Activated CD8-positive, alpha-beta T cell treated with anti-CD3 and anti-CD28 coated beads, Interleukin-2, amount 10 ng/mL, durations not matched to agents 7 days and 5 days (primary cell): ENCODE data around the gene PIR. TPM values are rescaled to one million over a fixed set of nuclear protein-coding genes. Genes with fewer than 3 reads are reported as not detected.
A peak's percentile ranks its signal among the peaks of the same experiment; 100 is the strongest.

Experiments used
- ATAC-seq: fragments of 150-1000 bp; cut with Tn5 transposase; one replicate; pipeline ENCODE4 v1.10.0; 2021; ENCODE audit warnings: moderate library complexity
- CTCF ChIA-PET: fragments of 350-600 bp; sonication (Branson Sonifier 250); formaldehyde crosslinking; loops from one replicate; lab custom pipeline; 2021; ENCODE audit warnings: antibody characterized with exemption; lab: Charles Lee
- POLR2A ChIA-PET: fragments of 350-600 bp; sonication (Branson Sonifier 250); formaldehyde crosslinking; loops from one replicate; lab custom pipeline; 2021; ENCODE audit warnings: antibody characterized with exemption; lab: Charles Lee
- DNase-seq: peaks from one replicate; pipeline ENCODE4 v3.0.0-alpha.2; 2020
- H3K27ac Mint-ChIP-seq: one replicate; pipeline ENCODE4 v1.8.0; 2021; ENCODE audit warnings: mild to moderate bottlenecking, mixed read lengths
- H3K27me3 Mint-ChIP-seq: one replicate; pipeline ENCODE4 v1.8.0; 2021; ENCODE audit warnings: low read depth, mixed read lengths
- H3K36me3 Mint-ChIP-seq: one replicate; pipeline ENCODE4 v1.8.0; 2021; ENCODE audit warnings: low read depth, mixed read lengths
- H3K4me1 Mint-ChIP-seq: one replicate; pipeline ENCODE4 v1.8.0; 2021; ENCODE audit warnings: low read depth, mixed read lengths
- H3K4me3 Mint-ChIP-seq: one replicate; pipeline ENCODE4 v1.8.0; 2021; ENCODE audit warnings: mild to moderate bottlenecking, mixed read lengths
- H3K9me3 Mint-ChIP-seq: one replicate; pipeline ENCODE4 v1.8.0; 2022; ENCODE audit warnings: mixed read lengths; ENCODE audit not compliant: insufficient read depth
- total RNA-seq, 2 experiments: library from RNA; stranded (reverse); gene quantifications; one replicate each; pipeline ENCODE4 v1.2.3, GENCODE V29; 2021

Gene PIR
- total RNA-seq, 2 experiments from 2014 or later = 0.90 to 0.91 TPM

- Mint-ChIP-seq H3K27ac (no peak overlapping the region), H3K4me3 (no peak overlapping the region), H3K4me1 (no peaks in the 10 kb centered on the region), H3K9me3 (no peaks in the 10 kb centered on the region), H3K27me3 (peaks cover 6% of the 10 kb centered on the region), H3K36me3 (no peaks in the 10 kb centered on the region)
- no peak for DNase-seq
- ATAC-seq = no peak
- ChIA-PET CTCF (no interaction called here), POLR2A (no interaction called here)
Measured at GRCh38 chrX:15475021-15475420, 18.1 kb downstream of the PIR start.

DNA sequence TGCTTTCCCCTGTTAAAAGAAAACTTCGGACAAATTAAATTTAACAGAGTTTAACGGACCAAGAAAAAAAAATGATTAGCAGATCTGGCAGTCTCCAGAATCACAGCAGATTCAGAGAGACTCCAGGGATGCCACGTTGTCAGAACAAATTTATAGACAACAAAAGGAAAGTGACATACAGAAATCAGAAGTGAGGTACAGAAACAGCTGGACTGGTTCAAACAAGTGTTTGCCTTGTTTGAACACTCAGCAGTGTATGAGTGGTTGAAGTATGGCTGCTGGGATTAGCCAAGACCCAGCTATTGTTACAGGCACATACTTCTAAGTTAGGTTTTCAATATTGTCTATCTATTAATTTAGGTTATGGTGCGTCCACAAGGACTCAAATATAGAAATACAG, 19.1 kb downstream of the PIR start:
- DNase-seq = no peak
- ATAC-seq = no peak
- H3K4me3 Mint-ChIP-seq = no peak overlapping the region
- no peaks in the 10 kb centered on the region for H3K4me1 Mint-ChIP-seq
- peaks cover 9% of the 10 kb centered on the region for H3K27me3 Mint-ChIP-seq
- no peaks in the 10 kb centered on the region for H3K36me3 Mint-ChIP-seq
- CTCF ChIA-PET = no interaction called here
- no peak overlapping the region for H3K27ac Mint-ChIP-seq
- POLR2A ChIA-PET = no interaction called here
- H3K9me3 Mint-ChIP-seq = no peaks in the 10 kb centered on the region

- ChIA-PET POLR2A (no interaction called here), CTCF (no interaction called here)
- no peak for ATAC-seq
- no peak overlapping the region for H3K4me3 Mint-ChIP-seq
- H3K27ac Mint-ChIP-seq = no peak overlapping the region
- no peaks in the 10 kb centered on the region for H3K4me1 Mint-ChIP-seq
- no peaks in the 10 kb centered on the region for H3K36me3 Mint-ChIP-seq
- H3K27me3 Mint-ChIP-seq = peaks cover 5% of the 10 kb centered on the region
- no peak for DNase-seq
- H3K9me3 Mint-ChIP-seq = no peaks in the 10 kb centered on the region
Measured at GRCh38 chrX:15472531-15472930, 20.6 kb downstream of the PIR start.

- no peaks in the 10 kb centered on the region for H3K36me3 Mint-ChIP-seq
- no peaks in the 10 kb centered on the region for H3K4me1 Mint-ChIP-seq
- ChIA-PET POLR2A (no interaction called here), CTCF (interaction anchor here (0.8 kb wide), 1 partner anchor 10 kb away, joined by 3 read pairs; no protein-coding TSS in a partner anchor)
- no peak overlapping the region for H3K27ac Mint-ChIP-seq
- H3K4me3 Mint-ChIP-seq = no peak overlapping the region
- peaks cover 5% of the 10 kb centered on the region for H3K27me3 Mint-ChIP-seq
- DNase-seq (peak; percentile 58), ATAC-seq (peak; percentile 79)
- H3K9me3 Mint-ChIP-seq = no peaks in the 10 kb centered on the region
Measured at GRCh38 chrX:15471028-15471427, 22.1 kb downstream of the PIR start.

DNA sequence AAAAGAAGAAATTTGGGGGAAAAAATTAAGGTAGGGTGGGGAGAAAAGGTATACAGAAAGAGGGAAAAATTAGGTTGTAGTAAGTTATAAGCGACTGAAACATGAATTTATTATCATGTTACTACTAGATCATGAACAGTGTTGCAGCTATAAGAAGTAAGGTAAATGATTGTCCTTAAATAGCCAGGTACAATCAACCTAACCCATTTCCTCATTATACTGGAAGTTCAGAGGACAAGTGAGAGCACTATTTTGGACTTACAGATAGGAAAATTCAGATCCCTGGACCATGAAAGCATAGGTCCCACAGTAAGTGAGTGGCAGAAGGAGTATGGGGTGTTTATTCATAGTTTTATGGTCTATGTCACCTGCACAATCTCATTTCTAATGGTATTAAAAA, 23.5 kb downstream of the PIR start:
- Mint-ChIP-seq H3K27me3 (peaks cover 9% of the 10 kb centered on the region), H3K36me3 (no peaks in the 10 kb centered on the region), H3K27ac (no peak overlapping the region), H3K4me1 (no peaks in the 10 kb centered on the region), H3K9me3 (no peaks in the 10 kb centered on the region), H3K4me3 (no peak overlapping the region)
- ChIA-PET CTCF (interaction anchor here (0.7 to 3.5 kb wide), 2 partner anchors 63 to 120 kb away, joined by 3 to 20 read pairs; no protein-coding TSS in a partner anchor), POLR2A (no interaction called here)
- ATAC-seq (no peak), DNase-seq (no peak)

DNA sequence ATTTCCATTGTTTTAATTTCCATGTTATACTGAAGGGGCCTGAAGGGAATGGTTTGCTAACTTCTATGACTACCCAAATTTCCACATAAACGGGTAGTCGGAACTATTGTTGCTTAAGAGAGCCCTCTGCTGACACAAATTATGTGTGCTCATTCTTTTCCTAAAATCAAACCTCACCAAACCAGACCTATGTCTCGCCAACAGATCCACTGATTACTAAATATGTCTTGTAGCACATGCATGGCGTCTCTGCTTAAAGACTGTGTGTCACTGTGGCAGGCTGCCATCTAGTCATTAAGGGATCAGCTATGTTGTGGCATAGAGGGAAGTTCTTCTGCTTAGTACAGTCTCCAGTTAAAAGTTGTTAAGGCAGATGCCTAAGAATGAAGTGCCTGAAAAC, 25.1 kb downstream of the PIR start:
- Mint-ChIP-seq H3K27ac (no peak overlapping the region), H3K4me1 (no peaks in the 10 kb centered on the region), H3K4me3 (no peak overlapping the region), H3K36me3 (no peaks in the 10 kb centered on the region), H3K9me3 (no peaks in the 10 kb centered on the region), H3K27me3 (peaks cover 9% of the 10 kb centered on the region)
- no peak for ATAC-seq
- CTCF ChIA-PET = interaction anchor here (0.9 to 3.5 kb wide), 4 partner anchors 118 to 184 kb away, joined by 3 to 20 read pairs (median 6); no protein-coding TSS in a partner anchor
- DNase-seq = no peak
- POLR2A ChIA-PET = no interaction called here

GRCh38 chrX:15465896-15466651, 27.1 kb downstream of the PIR start:
- POLR2A ChIA-PET = no interaction called here
- H3K36me3 Mint-ChIP-seq = no peaks in the 10 kb centered on the region
- CTCF ChIA-PET = no interaction called here
- no peaks in the 10 kb centered on the region for H3K9me3 Mint-ChIP-seq
- ATAC-seq = no peak
- no peak for DNase-seq
- H3K27me3 Mint-ChIP-seq = peaks cover 7% of the 10 kb centered on the region
- no peak overlapping the region for H3K4me3 Mint-ChIP-seq
- H3K27ac Mint-ChIP-seq = no peak overlapping the region
- no peaks in the 10 kb centered on the region for H3K4me1 Mint-ChIP-seq

GRCh38 chrX:15465347-15465746, 27.8 kb downstream of the PIR start:
- H3K4me1 Mint-ChIP-seq = no peaks in the 10 kb centered on the region
- H3K9me3 Mint-ChIP-seq = no peaks in the 10 kb centered on the region
- H3K36me3 Mint-ChIP-seq = no peaks in the 10 kb centered on the region
- DNase-seq (no peak), ATAC-seq (no peak)
- no peak overlapping the region for H3K27ac Mint-ChIP-seq
- peaks cover 6% of the 10 kb centered on the region for H3K27me3 Mint-ChIP-seq
- H3K4me3 Mint-ChIP-seq = no peak overlapping the region
- ChIA-PET POLR2A (no interaction called here), CTCF (no interaction called here)

DNA sequence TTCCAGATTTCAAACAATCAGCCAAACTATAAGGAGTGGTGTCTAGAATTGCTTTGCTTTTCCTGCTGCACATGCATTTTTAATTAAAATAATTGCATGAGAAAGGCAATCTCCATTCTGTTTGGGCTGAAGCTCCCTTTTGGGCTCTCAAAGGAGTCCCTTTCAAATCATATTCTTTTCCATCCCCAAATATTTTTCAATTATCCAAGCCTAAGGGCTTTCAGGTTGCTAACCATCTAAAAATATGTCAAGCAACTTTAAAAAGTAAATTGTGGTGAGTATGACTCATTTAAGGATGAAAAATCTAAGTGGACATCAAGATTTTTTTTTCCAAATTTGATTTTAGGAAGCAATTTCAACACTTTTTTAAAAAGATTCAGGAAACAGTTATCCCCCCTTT, 28.4 kb downstream of the PIR start:
- Mint-ChIP-seq H3K4me1 (no peaks in the 10 kb centered on the region), H3K36me3 (no peaks in the 10 kb centered on the region), H3K9me3 (no peaks in the 10 kb centered on the region), H3K27ac (no peak overlapping the region), H3K27me3 (peaks cover 6% of the 10 kb centered on the region), H3K4me3 (no peak overlapping the region)
- no peak for ATAC-seq
- CTCF ChIA-PET = no interaction called here
- POLR2A ChIA-PET = no interaction called here
- no peak for DNase-seq

DNA sequence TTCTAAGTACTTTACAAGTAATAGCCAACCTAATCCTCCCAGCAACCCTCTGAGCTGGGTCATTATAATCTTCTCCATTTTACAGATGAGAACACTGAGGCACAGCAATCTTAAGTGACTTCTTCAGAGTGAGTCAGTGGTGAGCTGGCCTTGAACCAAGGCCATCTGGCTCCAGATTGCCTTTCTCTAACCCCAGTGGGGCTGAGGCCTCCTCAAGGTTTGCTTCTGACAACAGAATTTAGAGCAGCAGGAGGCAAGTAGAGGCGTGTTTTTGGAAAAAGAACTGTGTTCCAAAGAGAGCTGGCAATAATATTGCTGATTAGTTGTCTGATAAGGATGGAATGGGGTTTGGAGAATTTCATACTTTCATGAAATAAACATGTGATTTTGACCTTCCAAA, 41.2 kb downstream of the PIR start:
- Mint-ChIP-seq H3K27ac (no peak overlapping the region), H3K4me1 (no peaks in the 10 kb centered on the region), H3K9me3 (no peaks in the 10 kb centered on the region), H3K4me3 (no peak overlapping the region), H3K36me3 (no peaks in the 10 kb centered on the region), H3K27me3 (no peaks in the 10 kb centered on the region)
- POLR2A ChIA-PET = no interaction called here
- CTCF ChIA-PET = no interaction called here
- DNase-seq (no peak), ATAC-seq (no peak)

- ChIA-PET CTCF (no interaction called here), POLR2A (no interaction called here)
- H3K4me3 Mint-ChIP-seq = no peak overlapping the region
- H3K4me1 Mint-ChIP-seq = no peaks in the 10 kb centered on the region
- H3K9me3 Mint-ChIP-seq = no peaks in the 10 kb centered on the region
- H3K27ac Mint-ChIP-seq = no peak overlapping the region
- no peak for ATAC-seq
- no peak for DNase-seq
- no peaks in the 10 kb centered on the region for H3K27me3 Mint-ChIP-seq
- H3K36me3 Mint-ChIP-seq = no peaks in the 10 kb centered on the region
Measured at GRCh38 chrX:15448010-15448639, 45.0 kb downstream of the PIR start.

GRCh38 chrX:15441464-15441863, 51.7 kb downstream of the PIR start:
- no peaks in the 10 kb centered on the region for H3K27me3 Mint-ChIP-seq
- no peaks in the 10 kb centered on the region for H3K36me3 Mint-ChIP-seq
- POLR2A ChIA-PET = no interaction called here
- no peak for DNase-seq
- H3K9me3 Mint-ChIP-seq = no peaks in the 10 kb centered on the region
- no peak overlapping the region for H3K27ac Mint-ChIP-seq
- no peak overlapping the region for H3K4me3 Mint-ChIP-seq
- H3K4me1 Mint-ChIP-seq = no peaks in the 10 kb centered on the region
- no peak for ATAC-seq
- CTCF ChIA-PET = no interaction called here
